CMK (cell line): ENCODE results near the gene TPSG1.
"Not testable (repeated sequence)": the region's sequence is repeated elsewhere in the genome, so short reads cannot be mapped to it uniquely, and the experiment has no call there.

Experiments
- DNase-seq: peaks from one replicate; pipeline ENCODE4 v3.0.0-alpha.2; 2010; ENCODE audit warnings: low read depth

Gene TPSG1

GRCh38 chr16:1256874-1257322 is 31.8 kb upstream of the TPSG1 start:
- no peak for DNase-seq

- not testable (repeated sequence) for DNase-seq
These were observed 31.3 kb upstream of the TPSG1 start for GRCh38 chr16:1256296-1256873.

DNA sequence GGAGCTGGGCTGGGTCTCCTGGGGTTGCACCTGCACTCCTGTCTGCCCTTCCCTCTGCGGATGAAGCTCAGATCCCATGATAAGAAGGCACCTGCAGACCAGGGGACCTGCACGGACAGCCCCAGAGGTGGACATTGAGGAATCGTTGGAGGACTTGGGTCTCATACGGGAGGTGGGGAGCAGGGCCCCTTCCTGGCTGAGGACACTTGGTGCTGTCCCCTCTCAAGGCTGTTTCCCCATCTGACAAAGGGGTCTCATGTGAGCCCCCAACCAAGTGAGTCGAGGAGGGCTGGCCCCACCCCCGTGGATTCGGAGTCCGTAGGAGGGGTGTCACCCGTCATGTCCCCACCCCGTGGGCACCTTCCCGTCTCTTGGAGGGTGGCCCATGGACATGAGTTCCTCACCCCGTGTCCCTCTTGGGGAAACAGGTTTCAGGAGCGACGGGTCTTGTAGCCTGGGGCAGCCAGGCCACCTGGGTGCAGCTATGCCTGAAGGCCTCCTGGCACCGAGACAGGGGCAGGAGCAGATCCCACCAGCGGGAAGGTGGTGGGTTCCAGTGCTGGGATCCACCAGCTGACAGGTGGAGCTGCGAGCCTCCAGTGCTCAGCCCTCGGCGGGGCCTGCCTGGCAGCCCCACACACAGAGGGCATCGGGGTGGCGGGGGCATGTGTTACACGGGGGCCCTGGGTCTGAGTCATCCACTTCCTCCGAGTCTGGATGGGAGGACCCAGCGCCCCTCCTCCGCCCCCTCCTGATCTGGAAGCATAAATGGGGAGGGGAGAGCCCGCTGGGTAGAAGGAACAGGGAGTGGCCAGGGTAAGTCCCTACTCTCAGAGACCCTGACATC is 30.4 kb upstream of the TPSG1 start, which contains the start of gene TPSD1:
Gene TPSD1, plus strand, starts transcription at position 794 of the 847 bp plus-strand sequence. CDS start 212 bp downstream, outside the sequence.
- DNase-seq: not testable (repeated sequence)

- not testable (repeated sequence) for DNase-seq
These were observed 29.8 kb upstream of the TPSG1 start for GRCh38 chr16:1254821-1255220.

GRCh38 chr16:1253701-1254364 is 28.8 kb upstream of the TPSG1 start:
- not testable (repeated sequence) for DNase-seq

DNA sequence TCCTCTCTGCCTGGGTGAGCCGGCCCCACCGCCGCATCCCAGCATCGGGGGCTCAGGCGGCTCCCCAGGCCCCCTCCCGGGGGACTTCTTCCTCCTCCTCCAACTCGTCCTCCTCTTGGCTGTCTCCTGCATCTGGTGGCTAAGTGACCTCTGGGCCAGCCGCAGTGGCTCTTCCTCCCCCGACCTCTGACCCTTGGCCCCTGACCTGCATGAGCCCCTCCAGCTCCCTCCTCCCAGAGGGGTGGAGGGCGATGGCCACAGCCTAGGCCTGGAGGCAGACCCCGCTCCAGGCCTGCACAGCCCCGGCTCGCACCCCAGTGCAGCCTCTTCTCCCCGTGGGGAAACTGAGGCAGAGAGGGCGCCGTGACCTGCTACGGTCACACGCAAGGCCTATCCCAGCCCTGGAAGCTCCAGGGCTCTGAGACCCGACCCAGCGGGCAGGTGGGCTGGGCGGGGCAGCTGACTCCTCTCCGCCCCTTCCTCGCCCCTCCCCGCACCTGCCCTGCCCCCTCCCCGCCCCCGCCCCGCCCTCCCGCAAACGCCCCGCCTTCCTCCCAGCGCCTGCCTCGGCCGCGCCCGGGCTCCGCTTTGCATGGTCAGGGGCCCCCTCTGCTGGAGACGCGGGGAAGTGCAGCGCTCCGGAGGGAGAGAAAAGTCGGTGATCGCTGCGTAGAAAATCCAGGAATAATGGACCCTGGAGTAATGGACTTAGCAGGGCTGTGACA is 24.1 kb upstream of the TPSG1 start:
- DNase-seq: not testable (repeated sequence)

GRCh38 chr16:1247903-1248537 is 23.0 kb upstream of the TPSG1 start:
- not testable (repeated sequence) for DNase-seq

- no peak for DNase-seq
These were observed 20.5 kb upstream of the TPSG1 start for GRCh38 chr16:1245452-1246020.

DNA sequence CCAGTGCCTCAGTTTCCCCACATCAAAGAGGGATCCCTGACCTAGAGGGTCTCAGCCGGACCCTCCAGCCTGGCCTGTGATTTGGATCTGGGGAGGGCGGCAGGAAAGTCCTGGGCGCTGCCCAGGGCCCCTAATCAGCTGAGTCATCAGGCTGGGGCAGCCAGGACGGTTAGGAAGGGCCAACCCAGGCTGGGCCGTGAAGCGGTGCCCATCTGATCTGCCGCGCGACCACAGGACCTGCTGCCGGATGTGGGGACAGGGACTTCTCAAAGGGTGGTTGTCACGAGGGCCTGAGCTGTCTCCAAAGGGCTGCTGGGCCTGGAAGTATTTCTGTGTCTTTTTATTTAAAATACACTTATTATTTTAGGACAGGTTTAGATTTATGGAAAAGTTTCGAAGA is 19.8 kb upstream of the TPSG1 start:
- DNase-seq: peak; percentile 79

- DNase-seq: not testable (repeated sequence)
These were observed 19.1 kb upstream of the TPSG1 start for GRCh38 chr16:1243907-1244850.

DNA sequence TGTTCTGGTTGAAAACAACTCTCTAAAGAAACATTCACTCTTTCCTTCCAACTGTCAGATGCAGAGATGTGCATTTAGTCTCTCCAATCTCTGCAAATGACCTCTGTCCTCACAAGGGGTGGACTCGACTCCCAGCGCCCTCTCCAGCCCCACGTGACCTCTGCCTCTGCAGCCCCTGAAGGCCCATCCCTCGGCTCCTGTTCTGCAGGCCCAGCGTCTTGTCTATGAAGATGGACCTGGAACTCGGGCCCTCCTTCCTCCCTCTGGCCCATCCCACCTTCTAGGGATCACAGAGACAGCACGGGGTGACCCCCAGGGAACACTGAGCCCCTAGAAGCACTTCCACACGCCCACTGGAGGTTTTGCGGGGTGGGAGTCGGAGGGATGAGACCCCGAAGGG is 18.3 kb upstream of the TPSG1 start:
- DNase-seq: not testable (repeated sequence)

DNA sequence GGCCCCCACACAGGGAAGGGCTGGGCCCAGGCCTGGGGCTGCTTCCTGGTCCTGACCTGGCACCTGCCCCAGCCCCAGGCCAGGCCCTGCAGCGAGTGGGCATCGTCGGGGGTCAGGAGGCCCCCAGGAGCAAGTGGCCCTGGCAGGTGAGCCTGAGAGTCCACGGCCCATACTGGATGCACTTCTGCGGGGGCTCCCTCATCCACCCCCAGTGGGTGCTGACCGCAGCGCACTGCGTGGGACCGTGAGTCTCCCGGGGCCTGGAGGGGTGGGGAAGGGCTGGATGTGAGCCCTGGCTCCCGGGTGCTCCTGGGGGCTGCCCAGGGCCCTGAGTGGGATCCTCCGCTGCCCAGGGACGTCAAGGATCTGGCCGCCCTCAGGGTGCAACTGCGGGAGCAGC is 16.0 kb upstream of the TPSG1 start:
- not testable (repeated sequence) for DNase-seq

DNA sequence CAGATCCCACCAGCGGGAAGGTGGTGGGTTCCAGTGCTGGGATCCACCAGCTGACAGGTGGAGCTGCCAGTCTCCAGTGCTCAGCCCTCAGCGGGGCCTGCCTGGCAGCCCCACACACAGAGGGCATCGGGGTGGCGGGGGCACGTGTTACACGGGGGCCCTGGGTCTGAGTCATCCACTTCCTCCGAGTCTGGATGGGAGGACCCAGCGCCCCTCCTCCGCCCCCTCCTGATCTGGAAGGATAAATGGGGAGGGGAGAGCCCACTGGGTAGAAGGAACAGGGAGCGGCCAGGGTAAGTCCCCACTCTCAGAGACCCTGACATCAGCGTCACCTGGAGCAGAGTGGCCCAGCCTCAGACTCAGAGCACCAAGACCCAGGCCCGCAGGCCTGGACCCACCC is 15.4 kb upstream of the TPSG1 start, which contains the start of gene TPSAB1:
Gene TPSAB1, plus strand, starts transcription at position 270 of the 400 bp plus-strand sequence. CDS start 234 bp downstream, outside the sequence.
- DNase-seq: not testable (repeated sequence)

- not testable (repeated sequence) for DNase-seq
These were observed 14.5 kb upstream of the TPSG1 start for GRCh38 chr16:1239575-1239974.

GRCh38 chr16:1238909-1239308 is 13.8 kb upstream of the TPSG1 start:
- DNase-seq: not testable (repeated sequence)

DNA sequence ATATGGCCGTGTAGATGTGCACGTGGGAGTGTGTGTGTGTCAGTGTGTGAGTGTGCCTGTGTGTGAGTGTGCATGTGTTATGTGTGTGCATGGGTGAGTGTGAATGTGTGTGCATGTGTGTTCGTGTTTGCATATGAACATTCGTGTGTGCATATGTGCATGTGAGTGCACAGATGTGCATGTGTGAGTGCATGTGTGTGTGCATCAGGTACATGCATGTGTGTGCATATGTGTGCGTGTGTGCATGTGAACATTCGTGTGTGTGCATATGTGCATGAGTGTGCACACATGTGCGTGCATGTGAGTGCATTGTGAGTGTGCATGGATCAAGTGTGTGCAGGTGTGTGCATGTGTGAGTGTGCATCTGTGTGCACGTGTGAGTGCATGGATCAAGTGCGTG is 12.9 kb upstream of the TPSG1 start:
- no peak for DNase-seq

- not testable (repeated sequence) for DNase-seq
These were observed 11.6 kb upstream of the TPSG1 start for GRCh38 chr16:1236659-1237058.

DNA sequence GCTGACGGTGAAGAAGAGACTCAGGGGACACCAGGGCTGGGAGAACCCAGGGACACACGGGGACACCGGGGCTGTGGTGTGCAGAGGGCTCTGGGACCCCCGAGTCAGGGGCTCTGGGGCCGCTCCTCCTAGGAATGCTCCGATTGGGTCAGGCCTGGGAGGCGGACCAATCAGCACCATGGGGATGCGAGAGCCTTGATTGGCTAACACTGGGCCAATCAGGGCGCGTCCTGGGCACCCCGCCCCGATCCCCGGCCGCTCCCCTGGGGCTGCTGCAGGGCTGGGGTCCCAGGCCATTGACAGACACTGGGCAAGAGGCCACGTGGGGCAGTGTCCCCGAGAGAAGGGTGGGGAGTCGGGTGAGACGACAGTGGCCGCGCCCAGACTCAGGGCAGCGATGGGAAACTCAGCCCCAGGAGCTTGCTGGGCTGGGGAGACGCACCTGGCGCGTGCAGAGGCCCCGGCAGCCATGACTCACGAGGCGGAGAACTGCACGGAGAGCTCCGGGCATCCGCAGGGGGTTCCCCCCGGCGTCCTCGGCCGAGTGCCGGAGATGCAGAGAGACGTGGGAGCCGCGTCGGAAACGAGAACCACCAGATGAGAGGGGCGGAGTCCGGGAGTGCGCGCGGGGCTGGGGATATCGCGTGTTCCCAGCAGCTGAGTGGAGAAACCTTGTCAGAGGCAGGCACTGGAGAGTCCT is 7.1 kb upstream of the TPSG1 start:
- not testable (repeated sequence) for DNase-seq

DNA sequence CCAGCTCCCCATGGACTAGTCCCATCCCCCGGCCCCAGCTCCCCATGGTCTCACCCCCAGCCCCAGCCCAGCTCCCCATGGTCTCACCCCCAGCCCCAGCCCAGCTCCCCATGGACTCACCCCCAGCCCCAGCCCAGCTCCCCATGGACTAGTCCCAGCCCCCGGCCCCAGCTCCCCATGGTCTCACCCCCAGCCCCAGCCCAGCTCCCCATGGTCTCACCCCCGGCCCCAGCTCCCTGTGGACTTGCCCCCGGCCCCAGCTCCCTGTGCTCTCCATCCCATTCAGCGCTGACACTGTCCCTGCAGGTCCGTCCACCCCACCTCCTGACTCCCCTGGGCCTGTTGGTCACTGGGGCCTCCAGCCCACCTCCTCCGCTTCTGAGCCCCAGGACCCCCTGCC is 6.2 kb upstream of the TPSG1 start:
- DNase-seq: not testable (repeated sequence)
